Measurements from ENCODE around the gene NGB.

Gene NGB

DNA sequence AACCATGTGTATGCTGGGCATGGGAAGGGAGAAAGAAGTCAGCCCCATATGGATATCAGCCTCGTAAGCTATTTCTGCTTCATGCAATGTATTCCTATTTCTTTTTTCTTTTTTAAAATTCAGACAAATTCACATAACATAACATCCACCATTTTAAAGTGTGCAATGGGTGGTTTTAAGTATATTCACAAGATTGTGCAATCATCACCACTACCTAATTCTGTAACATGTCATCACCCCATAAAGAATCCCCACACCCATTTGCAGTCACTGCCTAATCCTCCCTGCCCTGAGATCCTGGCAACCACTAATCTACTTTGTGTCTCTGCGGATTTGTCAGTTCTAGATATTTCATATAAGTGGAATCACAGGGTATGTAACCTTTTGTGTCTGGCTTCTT lies 40.2 kb upstream of the NGB start:
- H2AFZ ChIP-seq (ENCODE audit: low read length, unreplicated experiment), result no peak overlapping the region
- peaks cover 23% of the 10 kb centered on the region for H3K4me1 ChIP-seq (ENCODE audit: control insufficient read depth, insufficient read depth, low read length, unreplicated experiment)
- no peaks in the 10 kb centered on the region for H3K27me3 ChIP-seq (ENCODE audit: insufficient read depth, low read length)
- H3K27ac ChIP-seq (ENCODE audit: low read depth, low read length), result no peak overlapping the region
- H3K36me3 ChIP-seq (ENCODE audit: insufficient read depth, low read length), result no peaks in the 10 kb centered on the region
- H3K4me3 ChIP-seq (ENCODE audit: low read depth, low read length), result no peak overlapping the region
- H3K79me2 ChIP-seq (ENCODE audit: control insufficient read depth, insufficient read depth, low read length, unreplicated experiment), result peaks cover 3% of the 10 kb centered on the region

DNA sequence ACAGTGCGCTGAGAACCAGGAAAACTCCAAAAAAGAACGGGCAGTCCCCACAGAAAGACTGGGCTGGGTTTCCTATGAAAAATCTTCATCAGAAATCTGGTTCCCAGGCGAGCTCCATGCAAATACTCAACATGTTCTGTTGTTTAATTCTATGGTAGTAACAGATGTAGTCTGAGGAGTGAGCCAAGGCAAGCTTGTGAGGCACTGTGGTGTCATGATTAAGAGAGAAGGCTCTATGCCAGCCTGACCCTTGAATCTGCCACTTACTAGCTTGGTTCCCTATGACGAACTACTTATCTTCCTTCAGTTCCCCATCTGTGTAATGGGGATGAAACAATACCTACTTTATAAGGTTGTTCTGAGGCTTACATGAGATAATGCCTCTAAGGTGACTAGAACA lies 39.0 kb upstream of the NGB start:
- H2AFZ ChIP-seq (ENCODE audit: low read length, unreplicated experiment), result no peak overlapping the region

DNA sequence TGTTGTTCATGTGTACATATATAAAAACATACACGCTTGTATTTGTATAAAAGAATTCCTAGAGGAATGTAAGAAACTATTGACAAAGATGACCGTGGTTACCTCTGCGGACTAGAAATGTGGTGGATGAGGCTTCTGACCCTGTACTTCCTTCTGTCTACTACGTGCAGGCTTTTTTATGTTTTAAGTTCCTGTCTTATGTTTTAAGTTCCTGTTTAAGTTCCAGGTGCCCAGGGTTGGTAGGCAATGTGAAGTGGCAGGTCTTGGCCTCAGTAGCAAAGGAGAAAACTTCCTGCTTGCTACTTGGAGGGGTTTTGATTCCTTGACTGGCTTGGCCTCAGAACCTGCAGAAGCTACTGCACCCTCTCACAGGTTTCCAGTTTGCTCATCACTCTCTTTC lies 38.1 kb upstream of the NGB start:
- Histone ChIP-seq H3K4me1 (ENCODE audit: control insufficient read depth, insufficient read depth, low read length, unreplicated experiment) (peaks cover 23% of the 10 kb centered on the region), H3K36me3 (ENCODE audit: insufficient read depth, low read length) (peaks cover 6% of the 10 kb centered on the region; the same call in 1 of the 2 replicates), H3K27me3 (ENCODE audit: insufficient read depth, low read length) (no peaks in the 10 kb centered on the region), H3K4me3 (ENCODE audit: low read depth, low read length) (no peak overlapping the region), H3K27ac (ENCODE audit: low read depth, low read length) (no peak overlapping the region), H3K79me2 (ENCODE audit: control insufficient read depth, insufficient read depth, low read length, unreplicated experiment) (no peaks in the 10 kb centered on the region), H2AFZ (ENCODE audit: low read length, unreplicated experiment) (no peak overlapping the region)

More for the DNA sequence above, 39.0 kb upstream of the NGB start:
- H3K79me2 ChIP-seq (ENCODE audit: control insufficient read depth, insufficient read depth, low read length, unreplicated experiment), result no peaks in the 10 kb centered on the region
- no peak overlapping the region for H3K4me3 ChIP-seq (ENCODE audit: low read depth, low read length)
- H3K27me3 ChIP-seq (ENCODE audit: insufficient read depth, low read length), result no peaks in the 10 kb centered on the region
- H3K4me1 ChIP-seq (ENCODE audit: control insufficient read depth, insufficient read depth, low read length, unreplicated experiment), result peaks cover 23% of the 10 kb centered on the region
- peaks cover 6% of the 10 kb centered on the region; the same call in 1 of the 2 replicates for H3K36me3 ChIP-seq (ENCODE audit: insufficient read depth, low read length)
- H3K27ac ChIP-seq (ENCODE audit: low read depth, low read length), result no peak overlapping the region

DNA sequence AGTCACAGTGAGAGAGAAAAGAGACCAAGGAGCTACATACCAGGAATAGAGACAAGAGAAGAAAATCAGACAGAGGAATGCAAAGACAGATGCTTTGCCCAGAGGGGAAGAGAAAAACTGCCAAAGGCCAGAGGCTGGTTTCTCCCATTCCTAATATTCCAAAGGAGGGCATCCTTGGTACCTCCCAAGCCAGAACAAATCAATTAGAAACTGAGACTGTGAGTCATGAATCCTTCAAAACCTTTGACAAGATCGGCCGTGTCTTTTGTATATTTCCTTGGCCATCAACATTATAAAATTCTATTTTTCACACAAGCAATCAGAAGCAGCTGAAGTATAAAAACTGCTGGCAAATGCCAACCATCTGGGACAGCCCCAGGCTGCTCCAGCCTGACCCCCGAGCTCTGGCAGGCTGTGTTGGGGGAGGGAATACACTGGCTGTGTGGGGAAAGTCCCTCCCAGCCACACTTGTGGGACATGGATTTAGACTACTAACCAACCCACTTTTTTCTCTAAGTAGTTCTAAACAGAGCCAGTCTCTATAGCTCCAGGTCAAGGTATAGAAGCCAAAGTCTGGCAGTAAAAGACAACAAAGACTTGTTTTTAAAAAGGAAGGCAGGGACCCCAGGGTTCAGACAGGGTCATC lies 36.0 kb upstream of the NGB start:
- Histone ChIP-seq H3K4me3 (ENCODE audit: low read depth, low read length) (no peak overlapping the region), H3K79me2 (ENCODE audit: control insufficient read depth, insufficient read depth, low read length, unreplicated experiment) (no peaks in the 10 kb centered on the region), H3K36me3 (ENCODE audit: insufficient read depth, low read length) (peaks cover 6% of the 10 kb centered on the region; the same call in 1 of the 2 replicates), H3K4me1 (ENCODE audit: control insufficient read depth, insufficient read depth, low read length, unreplicated experiment) (peaks cover 39% of the 10 kb centered on the region), H2AFZ (ENCODE audit: low read length, unreplicated experiment) (no peak overlapping the region), H3K27ac (ENCODE audit: low read depth, low read length) (no peak overlapping the region), H3K27me3 (ENCODE audit: insufficient read depth, low read length) (no peaks in the 10 kb centered on the region)

DNA sequence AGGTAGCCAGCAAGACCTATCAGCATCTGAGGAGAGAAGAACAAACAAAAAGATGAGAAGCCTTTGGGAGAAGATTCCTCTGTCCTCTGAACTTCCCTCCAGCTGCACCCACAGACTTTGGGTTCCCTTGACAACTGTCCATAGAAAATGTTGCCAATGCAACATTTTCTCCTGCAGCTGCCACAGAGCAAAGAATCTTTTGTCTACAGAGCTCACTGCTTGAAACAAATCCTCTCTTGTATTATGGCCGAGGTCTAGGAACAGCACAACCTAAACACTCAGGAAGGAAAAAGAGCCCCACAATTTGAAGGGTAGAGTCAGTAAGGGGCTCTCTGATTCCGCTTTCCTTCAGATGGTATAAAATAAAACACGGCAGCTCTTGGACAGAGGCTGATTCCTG lies 35.4 kb upstream of the NGB start:
- H3K4me3 ChIP-seq (ENCODE audit: low read depth, low read length), result no peak overlapping the region
- H3K27ac ChIP-seq (ENCODE audit: low read depth, low read length), result no peak overlapping the region
- H3K36me3 ChIP-seq (ENCODE audit: insufficient read depth, low read length), result peaks cover 6% of the 10 kb centered on the region; the same call in 1 of the 2 replicates
- H3K27me3 ChIP-seq (ENCODE audit: insufficient read depth, low read length), result no peaks in the 10 kb centered on the region
- H3K4me1 ChIP-seq (ENCODE audit: control insufficient read depth, insufficient read depth, low read length, unreplicated experiment), result peaks cover 39% of the 10 kb centered on the region
- no peak overlapping the region for H2AFZ ChIP-seq (ENCODE audit: low read length, unreplicated experiment)
- no peaks in the 10 kb centered on the region for H3K79me2 ChIP-seq (ENCODE audit: control insufficient read depth, insufficient read depth, low read length, unreplicated experiment)

DNA sequence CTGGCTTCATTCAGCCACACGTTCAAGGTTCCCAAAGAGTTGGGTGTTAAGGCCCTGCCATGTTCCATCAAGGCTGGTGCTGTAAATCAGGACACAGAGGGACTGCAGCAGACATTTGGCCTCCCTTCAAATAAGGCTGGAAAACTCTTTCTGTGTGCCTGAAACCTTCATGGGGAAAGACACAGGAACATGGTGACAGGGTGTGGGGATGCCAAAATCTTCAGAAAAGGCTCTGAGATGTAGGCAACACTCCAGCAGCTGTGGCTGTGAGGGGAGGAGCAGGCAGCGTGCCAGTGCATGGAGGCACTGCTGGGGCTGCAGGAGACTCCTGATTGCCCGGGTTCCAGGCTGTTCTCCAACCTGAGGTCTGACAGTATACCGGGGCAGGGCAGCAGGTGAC lies 34.7 kb upstream of the NGB start:
- Histone ChIP-seq H2AFZ (ENCODE audit: low read length, unreplicated experiment) (no peak overlapping the region), H3K27me3 (ENCODE audit: insufficient read depth, low read length) (no peaks in the 10 kb centered on the region), H3K4me3 (ENCODE audit: low read depth, low read length) (no peak overlapping the region), H3K4me1 (ENCODE audit: control insufficient read depth, insufficient read depth, low read length, unreplicated experiment) (peaks cover 39% of the 10 kb centered on the region), H3K27ac (ENCODE audit: low read depth, low read length) (no peak overlapping the region), H3K79me2 (ENCODE audit: control insufficient read depth, insufficient read depth, low read length, unreplicated experiment) (no peaks in the 10 kb centered on the region), H3K36me3 (ENCODE audit: insufficient read depth, low read length) (peaks cover 6% of the 10 kb centered on the region; the same call in 1 of the 2 replicates)

DNA sequence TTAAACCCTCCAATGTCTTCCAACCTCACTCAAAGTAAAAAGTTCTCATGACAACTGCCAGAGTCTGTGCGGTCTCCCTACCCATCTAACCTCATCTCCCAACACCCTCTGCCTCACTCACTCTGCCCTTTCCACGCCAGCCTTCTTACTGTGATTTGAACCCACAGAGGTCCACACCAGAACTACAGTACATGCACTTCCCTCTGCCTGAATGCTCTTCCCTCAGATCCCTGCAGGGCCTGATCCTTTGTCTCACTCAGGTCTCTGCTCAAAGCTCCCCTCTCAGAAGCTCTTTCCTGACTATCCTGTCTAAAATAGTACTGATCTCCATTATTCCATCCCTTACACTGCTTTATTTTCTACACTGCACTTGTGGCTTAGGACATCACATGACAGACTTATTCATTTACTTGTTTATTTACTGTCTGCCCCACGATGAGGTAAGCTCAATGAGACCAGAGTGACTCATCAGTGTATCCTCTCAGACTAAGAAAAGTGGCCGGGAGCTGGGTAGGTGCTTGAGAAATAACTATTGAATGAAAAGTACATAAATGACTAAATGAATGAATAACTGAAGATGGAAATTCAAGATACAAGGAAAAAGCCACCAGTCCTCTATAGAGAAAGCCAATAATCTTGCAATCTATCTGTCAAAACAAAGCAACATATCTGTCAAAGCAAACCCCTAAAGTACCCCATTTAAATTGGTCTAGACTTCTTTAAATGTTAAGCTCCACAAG lies 32.6 kb upstream of the NGB start:
- peak overlapping the region; percentile 90 for H3K27ac ChIP-seq (ENCODE audit: low read depth, low read length)
- H2AFZ ChIP-seq (ENCODE audit: low read length, unreplicated experiment), result no peak overlapping the region
- no peaks in the 10 kb centered on the region for H3K27me3 ChIP-seq (ENCODE audit: insufficient read depth, low read length)
- peaks cover 39% of the 10 kb centered on the region for H3K4me1 ChIP-seq (ENCODE audit: control insufficient read depth, insufficient read depth, low read length, unreplicated experiment)
- H3K36me3 ChIP-seq (ENCODE audit: insufficient read depth, low read length), result peaks cover 6% of the 10 kb centered on the region; the same call in 1 of the 2 replicates
- no peaks in the 10 kb centered on the region for H3K79me2 ChIP-seq (ENCODE audit: control insufficient read depth, insufficient read depth, low read length, unreplicated experiment)
- H3K4me3 ChIP-seq (ENCODE audit: low read depth, low read length), result peak overlapping the region; percentile 41; the same call in 1 of the 2 replicates

DNA sequence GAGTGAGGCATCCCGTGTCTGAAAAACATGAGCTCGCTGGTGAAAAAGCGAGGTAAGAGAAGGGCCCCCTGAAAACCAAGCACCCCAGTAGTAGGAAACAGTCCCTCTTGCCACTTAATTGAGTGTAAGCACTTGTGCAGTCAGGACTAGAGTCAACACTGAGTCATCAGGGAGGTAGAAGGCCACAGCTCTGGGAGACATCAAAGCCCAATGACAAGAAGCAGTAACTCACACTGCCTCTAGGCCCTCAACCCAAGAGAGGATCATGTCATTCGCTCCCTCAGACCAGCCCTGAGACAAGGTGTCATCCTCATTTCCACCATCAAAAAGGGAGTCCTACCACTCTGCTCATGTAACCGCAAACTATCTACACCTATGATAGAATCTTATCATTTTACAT lies 31.9 kb upstream of the NGB start:
- no peaks in the 10 kb centered on the region for H3K79me2 ChIP-seq (ENCODE audit: control insufficient read depth, insufficient read depth, low read length, unreplicated experiment)
- H3K4me3 ChIP-seq (ENCODE audit: low read depth, low read length), result peak overlapping the region; percentile 41; the same call in 1 of the 2 replicates
- no peak overlapping the region for H2AFZ ChIP-seq (ENCODE audit: low read length, unreplicated experiment)
- peak overlapping the region; percentile 90 for H3K27ac ChIP-seq (ENCODE audit: low read depth, low read length)
- no peaks in the 10 kb centered on the region for H3K27me3 ChIP-seq (ENCODE audit: insufficient read depth, low read length)
- H3K4me1 ChIP-seq (ENCODE audit: control insufficient read depth, insufficient read depth, low read length, unreplicated experiment), result peaks cover 39% of the 10 kb centered on the region
- H3K36me3 ChIP-seq (ENCODE audit: insufficient read depth, low read length), result peaks cover 6% of the 10 kb centered on the region; the same call in 1 of the 2 replicates

DNA sequence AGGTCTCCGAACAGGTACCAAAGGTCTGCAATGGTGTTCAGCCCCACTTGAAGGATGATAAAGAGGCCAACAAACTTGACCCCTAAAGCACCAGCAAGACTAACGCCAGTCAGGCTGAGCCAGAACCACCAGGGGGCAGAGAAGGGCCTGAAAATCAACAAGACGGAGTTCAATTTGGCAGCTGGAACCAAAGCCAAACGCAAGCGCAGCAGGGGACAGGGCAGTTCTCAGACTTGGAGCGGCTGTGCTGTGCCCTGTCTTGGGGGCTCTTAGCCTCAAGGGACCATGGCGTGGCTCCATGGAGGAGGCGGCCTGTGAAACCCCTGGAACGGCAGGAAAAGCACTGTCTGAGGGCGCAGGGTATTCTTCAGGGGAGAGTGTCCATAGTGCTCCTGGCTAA lies 30.1 kb upstream of the NGB start:
- Histone ChIP-seq H3K4me3 (ENCODE audit: low read depth, low read length) (no peak overlapping the region), H3K27me3 (ENCODE audit: insufficient read depth, low read length) (no peaks in the 10 kb centered on the region), H2AFZ (ENCODE audit: low read length, unreplicated experiment) (no peak overlapping the region), H3K4me1 (ENCODE audit: control insufficient read depth, insufficient read depth, low read length, unreplicated experiment) (peaks cover 27% of the 10 kb centered on the region), H3K27ac (ENCODE audit: low read depth, low read length) (no peak overlapping the region), H3K36me3 (ENCODE audit: insufficient read depth, low read length) (peaks cover 6% of the 10 kb centered on the region; the same call in 1 of the 2 replicates), H3K79me2 (ENCODE audit: control insufficient read depth, insufficient read depth, low read length, unreplicated experiment) (no peaks in the 10 kb centered on the region)

DNA sequence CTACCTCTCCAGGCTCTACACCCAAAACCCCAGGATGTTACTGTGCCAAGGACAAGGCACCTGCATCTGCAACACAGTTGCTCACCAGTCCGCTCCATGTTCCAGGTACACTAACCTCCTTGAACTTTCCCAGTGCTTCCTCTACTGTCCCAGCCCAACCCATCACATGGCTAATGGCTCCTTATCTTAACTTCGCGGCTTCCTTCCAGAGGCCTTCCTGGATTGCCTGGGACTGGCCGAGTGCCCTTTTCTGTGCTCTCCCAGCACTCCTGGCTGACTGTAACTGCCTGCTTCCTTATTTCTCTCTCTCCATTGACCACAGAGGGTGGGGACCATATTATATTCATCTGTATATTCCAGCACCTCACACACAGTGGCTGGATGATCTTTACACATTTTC lies 28.8 kb upstream of the NGB start:
- no peaks in the 10 kb centered on the region for H3K27me3 ChIP-seq (ENCODE audit: insufficient read depth, low read length)
- H2AFZ ChIP-seq (ENCODE audit: low read length, unreplicated experiment), result no peak overlapping the region
- H3K36me3 ChIP-seq (ENCODE audit: insufficient read depth, low read length), result no peaks in the 10 kb centered on the region
- H3K4me3 ChIP-seq (ENCODE audit: low read depth, low read length), result no peak overlapping the region
- H3K79me2 ChIP-seq (ENCODE audit: control insufficient read depth, insufficient read depth, low read length, unreplicated experiment), result no peaks in the 10 kb centered on the region
- peaks cover 26% of the 10 kb centered on the region for H3K4me1 ChIP-seq (ENCODE audit: control insufficient read depth, insufficient read depth, low read length, unreplicated experiment)
- H3K27ac ChIP-seq (ENCODE audit: low read depth, low read length), result no peak overlapping the region

DNA sequence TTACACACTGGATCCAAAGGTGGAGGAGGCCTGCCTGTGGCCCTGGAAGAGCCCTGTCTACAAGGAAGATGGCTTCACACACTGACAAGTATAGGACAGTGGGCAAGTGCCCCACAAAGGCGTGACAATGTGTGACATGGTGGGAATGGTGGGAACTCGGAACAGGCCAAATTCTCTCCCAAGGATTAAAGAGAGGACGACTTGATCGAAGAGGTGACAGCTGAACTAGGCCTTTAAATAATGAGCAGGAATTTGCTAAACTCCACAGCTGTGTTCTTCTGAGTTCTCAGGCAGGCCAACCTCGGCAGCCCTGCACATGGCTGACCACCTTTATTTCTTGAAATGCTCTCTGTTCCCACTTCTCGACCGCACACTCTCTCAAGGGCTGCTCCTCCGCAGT lies 25.9 kb upstream of the NGB start:
- Histone ChIP-seq H3K4me1 (ENCODE audit: control insufficient read depth, insufficient read depth, low read length, unreplicated experiment) (no peaks in the 10 kb centered on the region), H3K27me3 (ENCODE audit: insufficient read depth, low read length) (no peaks in the 10 kb centered on the region), H3K27ac (ENCODE audit: low read depth, low read length) (no peak overlapping the region), H3K79me2 (ENCODE audit: control insufficient read depth, insufficient read depth, low read length, unreplicated experiment) (no peaks in the 10 kb centered on the region), H3K36me3 (ENCODE audit: insufficient read depth, low read length) (peaks cover 5% of the 10 kb centered on the region; the same call in 1 of the 2 replicates), H2AFZ (ENCODE audit: low read length, unreplicated experiment) (no peak overlapping the region), H3K4me3 (ENCODE audit: low read depth, low read length) (no peak overlapping the region)
